Muscle layer of duodenum (tissue), 2 donors: Measurements from ENCODE around the gene CEP112.
"Not testable (repeated sequence)": the region's sequence is repeated elsewhere in the genome, so short reads cannot be mapped to it uniquely, and the experiment has no call there.

Source experiments
- H3K27ac ChIP-seq: one replicate; pipeline ENCODE4 v1.7.0; 2013; ENCODE audit warnings: mild to moderate bottlenecking, low read length
- H3K27me3 ChIP-seq: one replicate; pipeline ENCODE4 v1.7.0; 2013; ENCODE audit warnings: low read depth, mild to moderate bottlenecking, control low read depth, low read length
- H3K36me3 ChIP-seq, 2 donors: one replicate each; pipeline ENCODE4 v1.7.0; 2013; ENCODE audit warnings: low read length in 2 of 2, control low read depth in 1 of 2, mild to moderate bottlenecking in 1 of 2; ENCODE audit not compliant: insufficient read depth in 2 of 2, control insufficient read depth in 1 of 2
- H3K4me1 ChIP-seq, 2 donors: one replicate each; pipeline ENCODE4 v1.7.0; 2013; ENCODE audit warnings: low read length in 2 of 2, mild to moderate bottlenecking in 2 of 2, control low read depth in 1 of 2, moderate library complexity in 1 of 2; ENCODE audit not compliant: insufficient read depth in 2 of 2, control insufficient read depth in 1 of 2
- H3K4me3 ChIP-seq, 2 donors: one replicate each; pipeline ENCODE4 v1.7.0; 2013; ENCODE audit warnings: low read length in 2 of 2, low read depth in 1 of 2, mild to moderate bottlenecking in 1 of 2
- H3K9me3 ChIP-seq, 2 donors: one replicate each; pipeline ENCODE4 v1.7.0; 2013; ENCODE audit warnings: low read length in 2 of 2, control low read depth in 1 of 2, mild to moderate bottlenecking in 1 of 2; ENCODE audit not compliant: control insufficient read depth in 1 of 2
- donor health status: healthy.

The CEP112 gene

GRCh38 chr17:65698381-65699061, 493.4 kb downstream of the CEP112 start:
- no peak overlapping the region for H3K4me3 ChIP-seq
- no peaks in the 10 kb centered on the region for H3K4me1 ChIP-seq

GRCh38 chr17:65697661-65698060, 494.3 kb downstream of the CEP112 start:
- Histone ChIP-seq H3K9me3 (no peaks in the 10 kb centered on the region), H3K36me3 (no peaks in the 10 kb centered on the region), H3K27ac (no peak overlapping the region), H3K27me3 (no peaks in the 10 kb centered on the region), H3K4me1 (no peaks in the 10 kb centered on the region), H3K4me3 (no peak overlapping the region)

More at GRCh38 chr17:65698381-65699061, 493.4 kb downstream of the CEP112 start:
- Histone ChIP-seq H3K36me3 (no peaks in the 10 kb centered on the region), H3K27me3 (no peaks in the 10 kb centered on the region), H3K9me3 (no peaks in the 10 kb centered on the region), H3K27ac (no peak overlapping the region)

GRCh38 chr17:65696739-65697394, 495.1 kb downstream of the CEP112 start:
- Histone ChIP-seq H3K27ac (no peak overlapping the region), H3K36me3 (no peaks in the 10 kb centered on the region), H3K4me1 (no peaks in the 10 kb centered on the region)

GRCh38 chr17:65694601-65695000, 497.3 kb downstream of the CEP112 start:
- no peaks in the 10 kb centered on the region for H3K36me3 ChIP-seq
- H3K4me3 ChIP-seq = no peak overlapping the region
- no peaks in the 10 kb centered on the region for H3K4me1 ChIP-seq
- H3K27me3 ChIP-seq = no peaks in the 10 kb centered on the region
- no peak overlapping the region for H3K27ac ChIP-seq
- H3K9me3 ChIP-seq = no peaks in the 10 kb centered on the region

More at GRCh38 chr17:65696739-65697394, 495.1 kb downstream of the CEP112 start:
- no peak overlapping the region for H3K4me3 ChIP-seq
- H3K9me3 ChIP-seq = no peaks in the 10 kb centered on the region
- no peaks in the 10 kb centered on the region for H3K27me3 ChIP-seq

GRCh38 chr17:65690626-65691310, 501.2 kb downstream of the CEP112 start:
- Histone ChIP-seq H3K27ac (no peak overlapping the region), H3K36me3 (no peaks in the 10 kb centered on the region), H3K4me3 (no peak overlapping the region), H3K4me1 (no peaks in the 10 kb centered on the region), H3K9me3 (no peaks in the 10 kb centered on the region), H3K27me3 (no peaks in the 10 kb centered on the region)

GRCh38 chr17:65688307-65688706, 503.6 kb downstream of the CEP112 start:
- H3K9me3 ChIP-seq = no peaks in the 10 kb centered on the region
- H3K27ac ChIP-seq = no peak overlapping the region
- no peaks in the 10 kb centered on the region for H3K36me3 ChIP-seq
- H3K4me1 ChIP-seq = no peaks in the 10 kb centered on the region
- no peak overlapping the region for H3K4me3 ChIP-seq
- no peaks in the 10 kb centered on the region for H3K27me3 ChIP-seq

- H3K27ac ChIP-seq = no peak overlapping the region
- H3K9me3 ChIP-seq = no peaks in the 10 kb centered on the region
- H3K36me3 ChIP-seq = no peaks in the 10 kb centered on the region
- H3K4me1 ChIP-seq = no peaks in the 10 kb centered on the region
- H3K4me3 ChIP-seq = no peak overlapping the region
- no peaks in the 10 kb centered on the region for H3K27me3 ChIP-seq
These were observed 506.8 kb downstream of the CEP112 start for GRCh38 chr17:65685110-65685509.

- Histone ChIP-seq H3K9me3 (no peaks in the 10 kb centered on the region), H3K27ac (no peak overlapping the region)
These were observed 507.3 kb downstream of the CEP112 start for GRCh38 chr17:65684631-65685030.

GRCh38 chr17:65683428-65683827, 508.5 kb downstream of the CEP112 start:
- Histone ChIP-seq H3K36me3 (no peaks in the 10 kb centered on the region), H3K4me1 (peaks cover 0 to 11% of the 10 kb centered on the region in 2 donors), H3K27me3 (no peaks in the 10 kb centered on the region), H3K27ac (no peak overlapping the region), H3K4me3 (no peak overlapping the region), H3K9me3 (no peaks in the 10 kb centered on the region)

More at GRCh38 chr17:65684631-65685030, 507.3 kb downstream of the CEP112 start:
- Histone ChIP-seq H3K4me1 (peaks cover 0 to under 1% of the 10 kb centered on the region in 2 donors), H3K36me3 (no peaks in the 10 kb centered on the region), H3K4me3 (no peak overlapping the region), H3K27me3 (no peaks in the 10 kb centered on the region)

- not testable (repeated sequence) for H3K9me3 ChIP-seq, H3K4me3 ChIP-seq, H3K27me3 ChIP-seq, H3K27ac ChIP-seq, H3K36me3 ChIP-seq
- H3K4me1 ChIP-seq = peaks cover 0 to 13% of the 10 kb centered on the region in 2 donors
These were observed 510.2 kb downstream of the CEP112 start for GRCh38 chr17:65681763-65682162.

- Histone ChIP-seq H3K9me3 (no peaks in the 10 kb centered on the region), H3K27ac (no peak overlapping the region), H3K36me3 (no peaks in the 10 kb centered on the region), H3K4me3 (no peak overlapping the region), H3K27me3 (no peaks in the 10 kb centered on the region), H3K4me1 (peaks cover 0 to 13% of the 10 kb centered on the region in 2 donors)
These were observed 512.6 kb downstream of the CEP112 start for GRCh38 chr17:65679165-65679845.
